Measurements from ENCODE around the gene GSTT2.
"Not testable (repeated sequence)": the region's sequence is repeated elsewhere in the genome, so short reads cannot be mapped to it uniquely, and the experiment has no call there.

GSTT2 gene

DNA sequence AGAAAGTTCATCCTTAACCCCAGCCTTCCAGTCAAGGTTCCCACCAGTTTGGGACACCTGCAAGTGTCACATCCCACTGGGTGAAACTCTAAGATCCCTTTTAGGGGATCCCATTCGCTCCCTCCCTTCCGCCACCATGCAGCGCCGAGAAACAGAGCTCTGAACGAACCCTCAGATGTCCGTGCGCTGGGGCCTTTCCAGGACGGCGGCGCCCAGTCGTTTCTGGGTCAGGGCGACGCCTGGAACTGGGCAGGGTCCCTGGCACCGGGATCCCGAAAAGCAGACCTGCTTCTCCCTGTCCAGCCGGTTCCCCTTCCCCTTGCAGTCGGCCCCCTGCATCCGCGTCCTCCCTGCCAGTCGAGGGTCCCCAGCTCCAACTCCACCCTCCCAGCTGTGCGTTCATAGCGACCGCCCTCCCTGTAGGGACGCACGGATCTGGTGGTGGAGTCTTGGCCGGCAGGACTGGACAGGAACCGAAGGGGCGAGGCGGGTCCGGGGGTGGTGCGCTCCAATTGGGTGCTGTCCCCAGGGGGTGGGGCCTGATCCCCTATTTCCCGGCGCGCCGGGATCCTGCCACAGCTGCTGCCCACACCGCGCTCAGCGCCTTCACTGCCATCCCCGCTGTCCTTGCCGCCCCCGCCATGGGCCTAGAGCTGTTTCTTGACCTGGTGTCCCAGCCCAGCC, at the start of gene GSTT2:
TSS of gene GSTT2 (plus strand) at position 578 of the 684 bp plus-strand sequence.
- DNase-seq, result not testable (repeated sequence)

DNA sequence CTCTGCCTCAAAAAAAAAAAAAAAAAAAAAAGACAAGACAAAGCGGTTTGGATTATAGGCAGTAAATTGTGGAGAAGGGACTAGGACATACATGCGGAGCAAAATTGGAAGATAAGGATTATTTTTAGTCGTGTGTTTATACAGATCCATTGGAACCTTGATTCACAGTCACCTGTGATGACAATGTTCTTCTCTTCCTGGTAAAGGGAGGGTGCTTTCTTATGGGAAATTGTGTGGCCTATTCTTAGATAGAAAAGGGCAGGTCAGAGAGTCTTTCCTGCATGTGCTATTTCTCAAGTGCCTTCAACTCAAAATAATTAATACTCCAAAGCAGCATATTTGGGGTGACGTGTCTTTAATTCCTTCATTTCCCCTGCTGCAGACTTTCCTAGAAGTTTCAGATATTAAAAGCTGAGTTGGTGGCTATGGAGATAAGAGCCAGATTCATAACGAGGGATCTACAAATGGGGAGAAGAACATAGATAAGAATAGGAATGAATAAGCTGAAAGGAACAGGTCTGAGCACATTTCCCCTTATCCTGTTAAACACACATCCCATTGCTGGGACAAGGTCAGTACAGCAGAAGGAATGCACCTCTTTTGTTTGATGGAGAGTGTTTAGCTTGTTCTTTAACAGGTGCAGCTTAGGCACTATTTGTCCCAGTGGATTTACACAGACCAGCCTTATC, 41.5 kb upstream of the GSTT2 start:
- DNase-seq, result peak; percentile 22

- DNase-seq, result no peak
Observed at GRCh38 chr22:23939017-23939357, 40.9 kb upstream of the GSTT2 start.

GRCh38 chr22:23940166-23940565, 39.8 kb upstream of the GSTT2 start:
- not testable (repeated sequence) for DNase-seq

DNA sequence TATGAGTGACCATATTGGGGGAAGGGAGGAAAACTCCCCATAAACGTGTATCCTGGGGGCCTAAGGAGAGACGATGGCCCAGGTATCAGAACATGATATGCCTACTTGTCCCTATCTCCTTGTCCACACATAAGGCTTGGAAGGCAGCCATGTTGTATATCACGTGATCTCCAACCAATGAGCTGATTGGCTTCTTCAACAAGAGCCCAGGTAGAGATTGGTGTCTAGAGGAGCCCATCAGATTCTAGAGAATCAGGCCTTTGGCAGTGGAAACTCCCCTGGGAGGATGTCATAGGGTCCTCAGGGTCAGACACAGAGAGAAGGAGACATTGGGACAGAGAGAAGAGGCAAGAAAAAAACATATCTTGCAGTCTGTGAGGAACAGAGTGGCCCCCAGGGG, 32.5 kb upstream of the GSTT2 start:
- DNase-seq, result not testable (repeated sequence)

DNA sequence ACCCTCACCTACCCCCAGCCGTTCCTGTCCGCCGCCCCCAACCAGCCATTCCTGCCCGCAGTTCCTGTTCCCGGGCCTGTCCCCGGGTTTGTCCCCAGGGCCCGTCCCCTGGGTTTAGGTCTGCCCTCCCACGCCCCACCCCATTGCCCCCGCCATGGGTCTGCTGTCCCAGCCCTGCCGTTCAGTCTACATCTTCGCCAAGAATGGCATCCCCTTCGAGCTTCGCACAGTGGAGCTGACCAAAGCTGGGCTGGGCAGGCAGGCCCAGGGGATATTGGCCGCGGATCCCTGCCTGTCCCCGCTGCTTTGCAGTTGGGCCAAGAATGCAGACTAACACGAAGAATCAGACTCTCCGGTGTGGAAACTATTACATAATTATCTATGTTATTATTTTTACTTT, 30.2 kb upstream of the GSTT2 start:
- DNase-seq, result not testable (repeated sequence)

- not testable (repeated sequence) for DNase-seq
Observed at GRCh38 chr22:23951383-23951782, 28.6 kb upstream of the GSTT2 start.

GRCh38 chr22:23952794-23953405, 27.0 kb upstream of the GSTT2 start:
- not testable (repeated sequence) for DNase-seq

DNA sequence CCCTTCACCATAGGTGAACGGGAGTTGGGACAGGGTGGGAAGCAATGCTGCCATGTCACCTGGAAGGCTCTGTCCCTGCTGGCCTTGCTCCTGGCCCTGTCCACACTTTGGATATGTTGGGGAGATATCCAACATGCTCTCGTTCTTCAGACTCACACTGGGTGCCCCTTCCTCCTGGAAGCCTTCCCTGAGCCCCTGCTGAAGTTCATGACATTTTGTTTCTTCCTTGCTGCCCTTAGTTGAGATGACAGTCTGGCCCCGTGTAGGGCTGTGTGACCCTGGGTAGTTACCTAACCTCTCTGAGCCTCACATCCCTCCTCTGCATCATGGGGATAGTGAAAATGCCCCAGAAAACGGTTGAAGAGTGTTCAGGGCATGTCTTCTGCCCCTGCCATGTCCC, 26.4 kb upstream of the GSTT2 start:
- not testable (repeated sequence) for DNase-seq

DNA sequence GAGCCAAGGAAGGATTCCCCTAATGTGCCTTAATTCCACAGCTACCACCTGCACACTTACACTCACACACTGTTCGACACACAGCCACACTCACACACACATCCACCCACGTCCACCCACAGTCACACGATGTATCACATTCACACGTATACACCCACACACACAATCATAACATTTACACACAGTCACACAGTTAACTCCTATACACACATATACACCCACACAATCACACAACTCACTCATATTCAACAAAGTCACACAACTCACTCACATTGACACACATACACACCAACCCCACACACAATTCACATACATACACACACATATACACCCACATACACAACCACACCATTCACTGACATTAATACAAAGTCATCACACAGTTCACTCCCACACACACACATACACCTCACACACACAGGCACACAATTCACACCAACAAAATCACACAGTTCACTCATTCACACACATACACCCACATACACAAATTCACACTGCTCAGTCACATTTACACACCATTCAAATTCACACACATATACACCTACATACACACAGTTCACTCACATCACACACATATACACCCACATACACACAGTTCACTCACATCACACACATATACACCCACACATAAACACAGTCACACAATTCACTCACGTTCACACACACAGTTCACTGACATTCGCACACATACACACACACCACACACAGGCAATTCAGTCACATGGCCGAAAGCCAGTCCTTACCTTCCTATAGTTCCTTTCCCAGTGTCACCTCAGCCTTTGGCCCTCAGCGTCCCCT, 25.5 kb upstream of the GSTT2 start:
- DNase-seq, result not testable (repeated sequence)

GRCh38 chr22:23954991-23955305, 25.0 kb upstream of the GSTT2 start:
- DNase-seq, result not testable (repeated sequence)

DNA sequence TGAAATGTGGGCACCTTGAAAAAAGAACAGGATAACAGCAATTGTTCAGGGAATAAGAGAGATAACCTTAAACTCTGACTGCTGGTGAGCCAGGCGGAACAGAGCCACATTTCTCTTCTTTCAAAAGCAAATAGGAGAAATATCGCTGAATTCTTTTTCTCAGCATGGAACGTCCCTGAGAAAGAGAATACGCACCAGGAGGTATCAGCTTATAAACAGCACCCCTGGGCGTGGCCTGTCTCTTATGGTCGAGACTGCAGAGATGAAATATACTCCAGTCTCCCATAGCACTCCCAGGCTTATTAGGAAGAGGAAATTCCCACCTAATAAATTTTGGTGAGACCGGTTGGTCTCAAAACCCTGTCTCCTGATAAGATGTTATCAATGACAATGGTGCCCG, 24.0 kb upstream of the GSTT2 start:
- not testable (repeated sequence) for DNase-seq

DNA sequence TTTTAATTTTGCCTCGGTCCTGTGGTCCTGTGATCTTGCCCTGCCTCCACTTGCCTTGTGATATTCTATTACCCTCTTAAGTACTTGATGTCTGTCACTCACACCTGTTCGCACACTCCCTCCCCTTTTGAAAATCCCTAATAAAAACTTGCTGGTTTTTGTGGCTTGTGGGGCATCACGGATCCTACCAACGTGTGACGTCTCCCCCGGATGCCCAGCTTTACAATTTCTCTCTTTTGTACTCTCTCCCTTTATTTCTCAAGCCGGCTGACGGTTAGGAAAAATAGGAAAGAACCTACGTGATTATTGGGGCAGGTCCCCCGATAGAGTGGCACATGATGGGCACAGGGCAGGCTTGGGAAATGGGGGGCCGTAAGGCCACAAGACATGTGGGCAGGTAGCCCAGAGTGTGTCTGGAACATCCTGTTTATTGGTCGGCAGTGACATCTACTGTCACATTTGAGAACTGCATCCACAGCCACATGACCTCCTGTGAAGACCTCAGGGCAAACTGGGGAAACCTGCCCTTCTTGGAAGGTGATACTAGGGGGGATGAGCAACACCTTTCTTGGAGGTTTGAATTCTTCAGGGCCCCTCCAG, 23.5 kb upstream of the GSTT2 start:
- peak; percentile 57 for DNase-seq

- DNase-seq, result not testable (repeated sequence)
Observed at GRCh38 chr22:23961084-23961771, 18.7 kb upstream of the GSTT2 start, which contains the start of gene GSTT2B. GSTT2B (minus strand) TSS chr22:23961195; CDS start chr22:23961131, 64 bp downstream.

DNA sequence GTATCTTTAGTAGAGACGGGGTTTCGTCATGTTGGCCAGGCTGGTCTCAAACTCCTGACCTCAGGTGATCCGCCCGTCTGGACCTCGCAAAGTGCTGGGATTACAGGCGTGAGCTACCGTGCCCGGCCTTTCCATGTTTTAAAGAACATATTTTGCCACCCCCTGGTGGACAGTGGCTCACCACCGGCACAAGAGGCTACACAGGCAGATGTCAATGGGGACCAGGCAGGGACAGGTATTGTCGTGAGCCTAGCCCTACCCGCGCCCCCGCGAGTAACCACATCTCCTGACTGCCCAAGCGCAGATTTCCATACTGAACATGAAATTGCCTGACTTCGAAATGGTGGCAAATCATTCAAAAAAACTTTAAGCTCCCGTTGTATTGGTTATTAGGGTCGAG, 13.8 kb upstream of the GSTT2 start:
- not testable (repeated sequence) for DNase-seq

- DNase-seq, result not testable (repeated sequence)
Observed at GRCh38 chr22:23966568-23966967, 13.4 kb upstream of the GSTT2 start, which contains the start of gene DDTL. DDTL (plus strand) TSS chr22:23966888; CDS start chr22:23966915, 27 bp downstream.

GRCh38 chr22:23969071-23969470, 10.9 kb upstream of the GSTT2 start:
- DNase-seq, result no peak

DNA sequence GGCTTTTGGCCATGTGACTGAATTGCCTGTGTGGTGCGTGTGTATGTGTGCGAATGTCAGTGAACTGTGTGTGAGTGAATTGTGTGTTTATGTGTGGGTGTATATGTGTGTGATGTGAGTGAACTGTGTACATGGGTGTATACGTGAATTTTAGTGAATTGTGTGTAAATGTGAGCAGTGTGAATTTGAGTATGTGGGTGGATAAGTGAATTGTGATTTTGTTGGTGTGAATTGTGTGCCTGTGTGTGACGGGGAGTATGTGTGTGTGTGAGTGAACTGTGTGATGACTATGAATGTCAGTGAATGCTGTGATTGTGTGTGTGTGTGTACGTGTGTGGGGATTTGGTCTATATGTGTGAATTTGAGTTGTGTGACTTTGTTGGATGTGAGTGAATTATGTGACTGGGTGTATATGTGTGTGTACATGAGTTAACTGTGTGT, 9.7 kb upstream of the GSTT2 start:
- no peak for DNase-seq

DNA sequence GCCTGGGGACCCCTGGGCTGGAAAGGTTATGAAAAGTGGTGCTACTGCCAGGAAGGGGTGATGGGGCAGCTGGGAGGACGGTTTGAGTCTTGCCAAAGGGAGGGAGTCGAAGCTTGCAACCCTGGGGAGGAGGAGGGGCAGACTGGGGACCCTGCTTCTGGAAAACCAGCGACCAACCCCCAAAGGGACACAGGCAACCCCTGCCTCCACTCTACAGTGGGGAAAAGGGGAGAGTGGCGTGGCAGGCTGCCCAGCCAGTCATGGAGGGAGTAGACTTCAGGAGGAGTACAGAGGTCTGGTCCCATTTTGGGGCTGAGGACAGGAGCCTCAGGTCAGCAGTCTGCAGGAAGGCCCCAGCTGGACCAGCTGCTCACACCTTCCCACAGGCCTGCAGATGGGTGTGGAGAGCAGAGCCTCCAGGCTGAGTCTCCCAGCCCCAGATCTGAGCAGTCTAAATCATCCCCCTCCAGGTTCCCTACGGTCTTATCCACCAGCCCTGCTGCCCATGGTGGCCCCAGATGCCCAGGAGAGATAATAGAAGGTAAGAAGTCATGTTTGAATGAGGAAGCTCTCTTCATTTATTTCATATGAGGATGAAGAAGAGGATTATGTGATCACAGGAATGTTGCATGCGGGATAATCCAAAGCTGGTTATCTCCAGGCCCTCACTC, 9.0 kb upstream of the GSTT2 start:
- no peak for DNase-seq

DNA sequence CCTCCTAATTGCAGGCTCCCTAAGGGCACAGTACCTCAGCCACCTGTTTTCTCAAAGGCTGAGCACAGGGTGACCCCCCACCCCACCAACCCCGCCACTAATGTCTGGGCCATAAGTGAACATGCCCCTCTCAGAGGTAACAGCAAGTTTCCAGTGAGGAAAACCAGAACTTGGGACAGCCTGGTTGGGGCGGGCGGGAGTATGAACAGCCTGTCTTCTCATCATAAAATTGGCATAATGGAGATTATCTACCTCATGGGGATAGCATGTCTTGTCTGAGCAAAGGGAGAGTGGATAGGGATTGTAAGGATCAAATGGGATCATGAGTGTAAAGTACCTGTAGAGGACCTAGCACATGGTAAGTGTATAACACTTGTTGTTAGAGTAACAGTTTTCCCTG, 8.0 kb upstream of the GSTT2 start:
- DNase-seq, result not testable (repeated sequence)

DNA sequence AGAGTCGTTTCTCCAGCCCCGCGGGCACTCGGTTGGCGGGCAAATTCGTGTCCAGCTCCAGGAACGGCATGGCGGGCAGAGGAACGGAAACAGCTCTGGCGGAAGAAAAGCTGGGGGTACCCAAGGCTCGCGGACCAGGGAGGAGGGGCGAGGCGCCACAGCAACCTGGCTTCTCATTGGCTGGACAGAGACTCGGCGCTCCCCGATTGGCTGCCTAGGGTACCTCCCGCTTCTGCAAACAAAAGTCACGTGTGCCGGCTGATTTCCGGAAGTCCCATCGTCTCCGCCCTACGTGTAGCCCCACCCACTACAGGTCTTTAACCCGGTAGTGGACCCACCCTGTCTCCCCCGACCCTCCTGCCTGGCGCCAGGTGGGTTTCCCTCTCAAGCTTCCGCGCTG, 5.6 kb upstream of the GSTT2 start, which contains the start of gene DDT:
TSS of gene DDT (minus strand) at position 97 of the 400 bp plus-strand sequence. CDS start at position 70, 27 bp downstream.
- DNase-seq, result not testable (repeated sequence)

Measured in DMS53 (cell line).